GM12872 (cell line): Measurements from ENCODE around the gene NOPCHAP1.

Source experiments
- TF ChIP-seq, protein P1 (sequence below): IDR thresholded peaks from 3 replicates; pipeline ENCODE4 v1.5.1; 2011; ENCODE audit warnings: low read depth, mild to moderate bottlenecking, low read length, moderate library complexity; ENCODE audit not compliant: insufficient read depth

NOPCHAP1 gene

DNA sequence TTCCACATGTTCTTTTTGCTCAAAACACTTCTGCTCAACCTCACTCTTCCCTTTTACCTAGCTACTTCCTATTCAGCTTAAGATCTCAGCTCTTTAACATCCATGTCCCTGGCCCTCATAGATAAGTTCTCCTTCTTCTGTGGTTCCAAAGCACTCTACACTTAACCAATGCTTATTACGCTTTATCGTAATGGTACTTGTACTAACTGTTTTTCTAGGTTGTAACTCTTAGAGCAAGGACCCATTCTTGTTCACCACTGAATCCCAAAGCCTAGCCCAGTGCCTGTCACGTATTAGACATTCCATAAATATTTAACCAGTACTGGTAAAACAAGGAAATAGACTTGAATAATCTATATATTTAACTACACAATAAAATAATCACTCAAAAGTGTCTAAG, 33.3 kb upstream of the NOPCHAP1 start:
- TF ChIP-seq, protein P1, sequence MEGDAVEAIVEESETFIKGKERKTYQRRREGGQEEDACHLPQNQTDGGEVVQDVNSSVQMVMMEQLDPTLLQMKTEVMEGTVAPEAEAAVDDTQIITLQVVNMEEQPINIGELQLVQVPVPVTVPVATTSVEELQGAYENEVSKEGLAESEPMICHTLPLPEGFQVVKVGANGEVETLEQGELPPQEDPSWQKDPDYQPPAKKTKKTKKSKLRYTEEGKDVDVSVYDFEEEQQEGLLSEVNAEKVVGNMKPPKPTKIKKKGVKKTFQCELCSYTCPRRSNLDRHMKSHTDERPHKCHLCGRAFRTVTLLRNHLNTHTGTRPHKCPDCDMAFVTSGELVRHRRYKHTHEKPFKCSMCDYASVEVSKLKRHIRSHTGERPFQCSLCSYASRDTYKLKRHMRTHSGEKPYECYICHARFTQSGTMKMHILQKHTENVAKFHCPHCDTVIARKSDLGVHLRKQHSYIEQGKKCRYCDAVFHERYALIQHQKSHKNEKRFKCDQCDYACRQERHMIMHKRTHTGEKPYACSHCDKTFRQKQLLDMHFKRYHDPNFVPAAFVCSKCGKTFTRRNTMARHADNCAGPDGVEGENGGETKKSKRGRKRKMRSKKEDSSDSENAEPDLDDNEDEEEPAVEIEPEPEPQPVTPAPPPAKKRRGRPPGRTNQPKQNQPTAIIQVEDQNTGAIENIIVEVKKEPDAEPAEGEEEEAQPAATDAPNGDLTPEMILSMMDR, result no peak

DNA sequence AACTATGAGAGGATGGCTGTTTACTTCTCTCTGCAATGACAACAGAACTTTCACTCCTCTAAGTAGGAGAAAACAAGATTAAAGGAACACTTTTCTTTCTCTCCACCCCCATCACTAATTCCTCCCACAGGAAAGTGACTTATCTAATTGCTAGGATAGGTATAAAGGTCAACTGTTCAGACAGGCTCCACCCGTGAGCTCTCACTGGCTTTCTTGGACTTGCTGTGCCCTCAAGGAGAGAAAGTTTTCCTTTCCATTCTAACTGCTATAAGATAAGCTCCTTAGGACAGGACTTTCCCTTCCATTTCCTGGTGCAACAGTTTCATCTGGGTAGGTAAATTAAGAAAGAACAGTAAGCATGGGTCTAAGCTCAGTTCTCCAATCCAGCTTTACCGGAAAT, 32.8 kb upstream of the NOPCHAP1 start:
- TF ChIP-seq, protein P1, result no peak

DNA sequence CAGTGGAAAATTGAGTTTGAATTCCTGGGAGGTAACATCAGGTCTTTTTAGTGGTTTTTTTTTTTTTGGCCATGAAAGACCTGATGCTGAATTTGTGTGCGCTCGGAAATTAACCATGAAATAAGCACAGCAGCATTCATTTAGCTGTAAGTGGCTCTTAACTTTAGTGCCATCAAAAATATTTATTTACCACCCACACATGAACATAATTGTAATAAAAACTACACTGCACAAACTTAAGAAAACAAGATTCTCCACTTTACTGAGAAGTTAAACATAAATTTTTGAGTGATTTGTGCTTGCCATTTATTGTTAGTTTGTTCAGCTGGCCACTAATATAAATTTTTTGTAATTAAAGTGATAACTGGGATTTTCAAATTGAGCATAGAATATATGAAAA, 30.4 kb upstream of the NOPCHAP1 start:
- TF ChIP-seq, protein P1, result no peak

DNA sequence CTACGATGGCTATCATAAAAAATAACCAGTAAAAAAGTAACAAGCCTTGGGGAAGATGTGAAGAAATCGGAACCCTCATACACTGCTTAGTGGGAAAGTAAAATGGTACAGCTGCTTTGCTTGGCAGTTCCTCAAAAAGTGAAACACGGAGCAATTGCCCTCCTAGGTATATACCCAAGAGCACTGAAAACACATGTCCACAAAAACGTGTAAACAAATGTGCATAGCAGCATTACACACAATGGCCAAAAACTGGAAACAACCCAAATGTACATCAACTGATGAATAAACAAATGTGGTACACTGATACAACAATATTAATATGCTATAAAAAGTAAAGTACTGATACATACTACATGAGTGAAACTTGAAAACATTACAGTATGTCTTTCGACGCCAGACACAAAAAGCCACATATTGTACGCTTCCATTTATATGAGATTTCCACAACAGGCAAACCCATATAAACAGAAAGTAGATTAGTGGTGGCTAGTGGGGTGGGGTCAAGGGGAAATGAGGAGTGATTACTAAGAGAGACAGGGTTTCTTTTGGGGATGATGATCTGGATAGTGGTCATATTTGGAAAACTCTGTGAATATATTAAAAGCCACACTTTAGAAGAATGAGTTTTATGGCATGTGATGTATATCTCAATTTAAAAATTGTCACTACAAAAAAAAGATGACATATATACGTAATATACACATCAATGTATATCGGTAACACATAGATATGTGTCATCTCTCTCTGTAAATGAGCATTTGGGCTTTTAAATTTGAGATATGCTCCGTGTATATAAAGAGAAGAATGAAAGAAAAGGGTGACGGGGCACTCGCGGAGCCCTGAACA, 29.0 kb upstream of the NOPCHAP1 start:
- TF ChIP-seq, protein P1, result no peak

DNA sequence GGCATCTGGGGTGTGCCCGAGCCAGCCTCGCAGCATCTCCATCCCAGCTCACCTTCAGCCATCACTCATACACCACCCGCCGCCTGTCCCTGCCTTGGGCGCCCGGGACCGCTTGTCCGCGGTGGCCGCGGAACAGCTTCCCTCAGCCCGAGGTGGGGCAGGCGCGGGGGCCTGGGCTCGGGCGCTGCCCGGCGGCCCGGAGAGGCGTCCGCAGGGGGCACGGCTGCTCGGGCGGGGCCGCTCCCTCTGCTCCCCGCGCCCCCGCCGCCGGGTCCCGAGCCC, 28.5 kb upstream of the NOPCHAP1 start:
- TF ChIP-seq, protein P1, result no peak

DNA sequence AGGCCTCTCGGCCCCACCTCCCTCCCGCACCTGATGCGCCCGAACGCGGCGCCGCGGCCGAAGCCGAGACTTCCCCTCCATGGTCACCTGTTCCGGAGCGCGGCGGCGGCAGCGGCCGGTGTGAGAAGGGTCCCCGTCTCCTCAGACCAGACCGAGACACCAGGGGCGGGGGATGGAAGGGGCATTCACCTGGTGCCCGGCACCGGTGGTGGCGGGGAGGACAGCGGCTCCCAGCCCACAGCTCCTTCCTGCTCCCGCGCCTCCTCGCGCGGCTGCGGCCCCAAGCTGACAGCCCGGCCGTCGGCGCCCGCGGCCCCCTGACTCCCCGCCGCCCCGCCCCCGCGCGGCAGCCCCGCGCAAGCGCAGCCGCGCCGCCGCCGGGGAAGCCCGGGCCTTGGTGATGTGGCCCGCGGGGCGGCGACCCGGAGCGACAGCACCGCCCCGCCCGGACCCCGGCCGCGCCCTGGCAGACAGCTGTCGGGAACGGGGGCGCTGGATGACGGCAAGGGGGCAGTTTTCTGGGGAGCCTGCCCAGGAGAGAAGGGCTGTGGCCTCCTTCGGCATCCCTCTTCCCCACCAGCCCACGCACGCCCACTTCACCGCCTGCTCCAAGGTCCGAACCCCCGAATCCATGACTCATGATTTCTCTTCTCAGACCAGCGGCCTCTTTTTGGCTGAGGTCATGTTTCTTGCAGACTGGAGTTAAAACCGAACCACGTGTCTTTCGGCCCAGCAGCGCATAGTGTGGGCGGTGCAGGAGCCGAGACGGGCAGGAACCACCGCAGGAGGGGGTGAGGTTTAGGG, 27.9 kb upstream of the NOPCHAP1 start, which contains the start of gene SLC41A2:
SLC41A2 (minus strand) TSS at position 290 of the 804 bp plus-strand sequence. CDS start 29,763 bp downstream, outside the sequence.
- TF ChIP-seq, protein P1, result peak; percentile 20; the same call in 1 of the 3 replicates

DNA sequence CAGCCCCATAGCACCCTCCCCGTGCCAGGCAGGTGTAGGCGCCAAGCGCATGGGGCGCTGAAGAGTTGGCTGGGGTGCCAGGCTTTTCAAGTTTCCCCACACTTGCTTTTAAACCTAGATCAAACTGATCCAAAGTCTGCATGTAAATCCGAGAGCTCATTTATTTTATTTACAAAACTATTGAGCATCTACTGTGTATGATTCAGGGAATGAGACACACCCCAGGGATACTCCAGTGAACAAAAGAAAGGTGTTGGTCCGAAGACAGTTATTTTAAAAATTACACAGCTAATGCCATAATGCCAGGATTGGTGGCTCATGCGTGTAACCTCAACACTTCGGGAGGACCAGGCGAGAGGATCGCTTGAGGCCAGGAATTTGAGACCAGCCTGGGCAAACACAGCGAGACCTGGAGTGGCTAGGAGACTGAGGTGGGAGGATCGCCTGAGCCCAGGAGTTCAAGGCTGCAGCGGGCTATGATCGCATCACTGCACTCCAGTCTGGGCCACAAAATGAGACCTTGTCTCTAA, 27.2 kb upstream of the NOPCHAP1 start:
- TF ChIP-seq, protein P1, result peak; percentile 61
